NOMO-1 treated with DMSO at 0.1 percent for 48 hours (cell line): ENCODE data around the gene CCDC141.
"Not testable (repeated sequence)": the region's sequence is repeated elsewhere in the genome, so short reads cannot be mapped to it uniquely, and the experiment has no call there.

Experiments
- DNase-seq: peaks from one replicate; lab custom pipeline; 2025; ENCODE audit not compliant: unreplicated experiment; lab: John Stamatoyannopoulos, UW

Gene CCDC141

DNA sequence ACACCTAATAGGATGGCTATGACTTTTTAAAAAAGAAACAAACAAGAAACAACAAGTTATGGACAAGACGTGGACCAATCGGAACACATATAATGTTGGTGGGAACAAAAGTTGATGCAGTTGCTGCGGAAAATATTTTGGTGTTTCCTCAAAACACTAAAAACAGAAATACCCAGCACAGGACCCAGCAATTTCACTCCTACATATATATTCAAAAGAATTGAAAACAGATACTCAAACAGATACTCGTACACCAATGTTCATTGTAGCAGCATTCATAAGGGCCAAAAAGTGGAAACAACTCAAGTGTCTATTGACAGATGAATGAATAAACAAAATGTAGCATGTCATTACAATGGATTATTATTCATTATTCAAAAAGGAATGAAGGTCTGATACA lies 12.1 kb downstream of the CCDC141 start:
- no peak for DNase-seq

DNA sequence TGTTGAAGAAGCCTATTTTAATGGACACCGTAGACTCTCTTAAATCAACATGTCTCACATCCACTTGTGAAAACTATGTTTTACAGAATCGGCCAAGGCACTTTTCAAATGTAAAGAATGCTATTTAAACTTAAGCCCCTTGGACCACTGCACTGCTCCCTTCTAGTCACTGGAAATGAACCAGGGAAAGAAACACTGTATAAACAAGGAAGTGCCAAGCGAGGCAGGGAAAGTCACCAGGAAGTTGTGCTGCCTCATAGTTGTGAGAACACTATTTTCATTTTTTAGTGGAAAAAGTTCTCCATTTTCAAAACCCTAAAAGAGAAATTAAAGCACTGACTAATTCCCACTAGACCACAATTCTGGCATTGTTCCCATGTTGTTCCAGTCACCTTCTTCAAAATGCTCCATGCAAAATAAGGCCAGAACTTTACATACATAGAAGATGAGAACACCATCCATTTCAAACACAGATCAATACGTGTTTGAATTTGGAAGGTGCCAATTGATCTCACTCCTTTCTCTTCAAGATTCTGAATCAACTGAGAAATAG lies 13.5 kb downstream of the CCDC141 start:
- DNase-seq: no peak

DNA sequence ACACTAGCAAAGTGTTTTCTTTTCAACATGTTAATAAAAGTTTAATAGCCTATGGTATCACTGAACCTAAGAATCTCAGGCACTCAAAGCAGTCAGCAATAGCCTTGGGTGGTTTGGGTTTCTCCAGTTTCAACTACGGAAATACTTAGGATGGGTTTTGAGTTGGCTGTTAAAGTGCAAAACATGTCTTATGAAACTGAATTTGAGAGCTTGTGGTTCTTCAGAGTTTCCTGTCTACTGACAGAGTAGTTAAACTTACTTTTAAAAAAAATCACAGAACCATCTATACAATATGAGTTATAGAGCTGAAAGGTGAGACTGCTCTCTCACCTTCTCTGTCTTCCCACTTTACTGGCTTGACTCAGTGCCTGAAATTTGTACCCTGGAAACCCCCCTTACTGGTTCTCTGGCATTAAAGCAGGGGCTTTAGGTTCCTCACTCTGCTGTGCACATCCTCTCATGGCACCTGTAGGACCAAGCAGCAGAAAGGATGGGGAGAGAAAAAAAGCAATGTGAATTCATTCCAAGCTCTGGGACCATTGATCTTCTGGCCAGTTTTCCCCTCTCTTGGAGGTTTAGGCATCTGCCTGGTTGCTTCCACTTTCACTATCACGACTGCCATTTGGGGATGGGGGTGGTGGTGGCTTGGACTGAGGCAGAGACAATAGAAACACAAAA lies 18.1 kb downstream of the CCDC141 start:
- peak; percentile 65 for DNase-seq

DNA sequence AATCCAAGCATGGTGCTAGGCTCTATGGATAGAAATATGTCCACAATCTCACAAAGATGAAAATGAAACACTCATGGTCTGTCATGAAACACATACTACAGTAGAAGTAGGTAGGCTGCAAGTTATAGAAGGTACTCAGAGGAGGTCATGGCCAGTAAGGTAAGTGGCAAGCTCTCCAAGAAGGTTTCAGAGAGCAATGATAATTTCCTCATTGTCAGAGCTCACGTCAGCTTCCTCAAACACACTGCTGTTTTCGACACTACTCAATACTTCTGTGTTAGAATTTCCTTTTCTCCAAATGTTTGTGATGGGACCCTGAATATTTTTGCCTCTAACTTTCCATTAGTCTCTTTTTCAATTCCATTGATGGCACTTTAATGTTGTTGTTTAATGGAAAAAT lies 25.5 kb downstream of the CCDC141 start:
- DNase-seq: peak; percentile 57

DNA sequence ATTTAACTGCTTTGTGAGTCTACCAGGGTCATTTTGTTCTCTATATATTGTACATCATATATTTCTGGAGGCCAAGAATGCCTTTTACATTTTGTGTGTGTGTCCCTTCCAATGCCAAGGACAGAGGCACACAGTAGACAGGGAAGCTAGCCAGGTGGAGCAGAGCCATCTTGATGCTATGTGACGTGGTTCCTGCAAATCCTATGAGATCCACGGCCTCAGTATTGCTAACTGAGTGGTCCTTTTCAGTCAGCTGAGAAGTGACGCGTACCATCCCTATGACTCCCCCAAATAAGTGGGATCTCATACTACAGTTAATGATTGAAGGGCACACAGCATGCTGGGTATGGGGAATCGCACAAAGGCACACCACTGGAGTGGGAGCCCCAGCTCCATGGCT lies 27.3 kb downstream of the CCDC141 start:
- no peak for DNase-seq

DNA sequence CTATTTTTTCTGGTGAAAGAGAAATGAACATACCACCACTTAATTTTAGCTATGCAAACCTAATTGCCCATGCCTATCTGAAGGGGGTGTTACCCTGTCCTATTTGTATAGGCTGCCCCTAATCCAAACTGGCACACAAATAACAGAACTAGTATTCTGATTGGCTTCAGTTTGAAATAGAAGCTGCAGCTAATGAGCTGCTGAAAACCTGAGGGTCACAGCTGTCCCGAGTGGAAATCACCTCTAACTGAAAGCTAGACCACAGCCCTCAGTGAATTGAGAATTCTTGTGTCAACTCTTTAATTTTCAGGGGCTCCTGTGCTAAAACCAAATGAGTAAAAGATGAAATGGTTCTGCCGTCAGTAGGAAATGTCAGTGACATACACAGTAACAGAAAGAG lies 28.7 kb downstream of the CCDC141 start:
- no peak for DNase-seq

DNA sequence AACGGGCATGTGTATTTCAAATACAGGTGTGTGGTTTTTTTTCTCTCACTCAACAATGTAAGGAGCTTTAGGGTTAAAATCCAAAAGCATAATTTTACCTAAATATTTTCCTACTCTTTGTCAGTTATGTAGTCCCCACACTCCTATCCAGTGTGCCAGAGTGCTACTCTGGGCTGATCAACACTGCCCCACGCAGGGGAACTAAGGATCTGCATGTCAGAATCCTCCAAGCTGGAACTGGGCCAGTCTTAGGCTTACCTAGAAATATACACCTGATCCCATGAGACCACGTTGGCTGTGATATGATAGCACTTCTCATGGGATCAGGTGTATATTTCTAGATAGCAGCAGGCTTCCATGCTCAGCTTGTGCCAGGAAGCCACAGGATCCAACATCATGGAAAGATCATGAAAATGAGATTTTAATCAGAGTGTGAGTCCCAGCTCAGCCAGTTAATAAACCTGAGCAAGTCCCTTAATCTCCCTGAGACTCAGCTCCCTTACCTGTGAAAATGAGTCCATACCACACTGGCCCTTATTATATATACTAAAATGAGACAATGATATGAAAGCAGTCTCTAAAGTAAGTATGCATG lies 29.7 kb downstream of the CCDC141 start:
- DNase-seq: peak; percentile 7

DNA sequence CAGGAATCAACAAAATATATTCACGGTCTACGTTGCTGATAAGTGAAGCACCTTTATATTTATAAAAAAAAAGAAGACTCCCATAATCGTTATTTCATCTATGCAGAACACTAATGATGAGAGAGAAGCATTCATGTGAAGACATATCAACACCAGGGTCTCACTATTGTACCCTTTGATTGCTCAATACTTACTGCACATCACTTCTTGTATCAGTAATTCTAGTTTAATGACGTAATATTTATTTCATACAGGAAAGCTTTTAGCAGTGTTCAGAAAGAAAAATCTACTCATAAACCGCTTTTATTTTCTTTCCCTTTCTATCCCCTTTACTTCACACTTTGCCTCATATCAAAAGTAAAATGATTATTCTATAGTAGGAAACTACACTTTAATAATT lies 30.7 kb downstream of the CCDC141 start:
- DNase-seq: no peak

DNA sequence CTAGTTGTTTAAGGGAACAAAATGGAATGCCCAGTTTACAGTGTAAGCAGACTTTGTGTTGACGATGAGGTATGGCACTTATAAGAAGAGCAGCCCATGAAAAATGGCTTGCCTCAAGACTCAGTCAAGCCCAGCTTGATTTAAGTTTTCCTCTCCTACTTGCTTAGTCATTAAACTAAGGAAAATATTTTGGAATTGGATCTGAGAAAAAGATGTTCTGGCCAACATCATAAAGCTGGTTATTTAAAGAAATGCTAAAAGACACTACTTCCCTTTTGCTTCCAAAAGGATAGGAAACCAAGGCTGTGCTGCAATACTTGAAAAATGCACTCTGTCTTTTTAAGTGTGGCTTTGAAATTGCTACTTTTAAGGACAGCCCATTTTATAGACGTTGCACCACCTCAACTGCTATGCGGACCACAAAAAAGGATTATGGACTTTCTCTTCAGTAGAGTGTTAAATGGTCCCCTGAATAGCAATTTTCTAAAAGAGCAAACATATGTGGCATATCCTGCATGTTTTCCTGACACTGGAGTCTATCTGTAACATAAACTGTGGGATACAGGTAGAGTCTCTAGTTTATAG lies 32.1 kb downstream of the CCDC141 start:
- peak; percentile 80 for DNase-seq

DNA sequence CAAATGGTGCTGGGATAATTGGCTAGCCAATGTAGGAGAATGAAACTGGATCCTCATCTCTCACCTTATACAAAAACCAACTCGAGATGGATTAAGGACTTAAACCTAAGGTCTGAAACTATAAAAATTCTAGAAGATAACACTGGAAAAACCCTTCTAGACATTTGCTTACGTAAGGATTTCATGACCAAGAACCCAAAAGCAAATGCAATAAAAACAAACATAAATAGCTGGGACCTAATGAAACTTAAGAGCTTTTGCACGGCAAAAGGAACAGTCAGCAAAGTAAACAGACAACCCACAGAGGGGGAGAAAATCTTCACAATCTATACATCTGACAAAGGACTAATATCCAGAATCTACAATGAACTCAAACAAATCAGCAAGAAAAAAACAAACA lies 35.7 kb downstream of the CCDC141 start:
- not testable (repeated sequence) for DNase-seq

DNA sequence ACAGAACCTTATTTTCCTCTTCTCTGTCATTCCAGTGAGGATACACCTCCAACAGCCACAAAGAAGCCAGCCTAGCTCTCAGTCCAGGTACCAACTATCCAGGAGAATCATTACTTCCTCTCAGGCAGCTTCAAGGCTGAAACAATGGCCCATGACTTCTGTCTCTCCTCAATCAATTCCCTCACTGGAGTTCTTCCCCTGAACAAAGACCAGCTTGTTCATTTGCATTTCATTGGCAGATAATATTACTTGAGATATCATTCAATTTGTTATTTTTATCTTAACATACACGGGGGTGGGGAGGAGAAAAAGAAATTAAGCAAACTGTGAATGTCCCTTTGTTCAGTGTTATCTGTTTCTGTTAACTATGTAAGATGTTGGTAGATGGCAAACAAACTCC lies 44.0 kb downstream of the CCDC141 start:
- DNase-seq: no peak

DNA sequence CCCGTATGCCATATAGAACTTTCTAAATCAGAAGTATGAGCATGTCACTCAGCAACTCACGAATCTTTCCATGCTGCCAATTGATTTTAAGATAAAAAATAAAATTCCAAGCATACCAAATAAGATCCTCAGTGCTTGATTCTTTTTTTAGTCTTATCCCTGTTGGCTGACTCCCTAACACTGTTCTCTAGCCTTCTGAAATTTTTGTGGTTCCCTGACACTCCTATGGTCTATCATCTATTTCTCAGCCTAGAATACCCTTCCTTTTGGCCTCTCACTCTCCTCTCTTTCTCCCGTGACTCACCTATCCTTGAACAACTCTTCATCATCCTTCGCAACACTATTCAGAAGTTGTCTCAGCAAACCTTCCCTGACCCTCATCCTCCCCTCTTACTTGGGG lies 50.5 kb downstream of the CCDC141 start:
- no peak for DNase-seq

DNA sequence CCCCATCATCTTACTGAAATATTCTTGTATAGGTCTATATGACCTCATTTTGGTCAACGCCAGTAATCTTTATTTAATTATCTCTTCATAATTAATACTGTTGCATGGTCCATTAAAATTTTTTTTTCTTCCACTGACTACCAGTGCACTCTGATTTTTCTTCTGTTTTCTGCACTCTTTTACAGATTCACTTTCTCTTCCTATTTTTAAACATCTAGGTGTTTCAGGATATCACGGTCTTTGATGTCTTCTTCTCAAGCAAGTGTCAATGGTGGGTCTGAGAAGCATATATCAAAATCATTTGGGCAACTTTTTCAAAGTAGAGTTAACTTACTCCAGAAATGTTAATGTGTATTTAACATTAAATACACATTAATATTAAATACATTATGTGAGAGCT lies 51.4 kb downstream of the CCDC141 start:
- DNase-seq: no peak

DNA sequence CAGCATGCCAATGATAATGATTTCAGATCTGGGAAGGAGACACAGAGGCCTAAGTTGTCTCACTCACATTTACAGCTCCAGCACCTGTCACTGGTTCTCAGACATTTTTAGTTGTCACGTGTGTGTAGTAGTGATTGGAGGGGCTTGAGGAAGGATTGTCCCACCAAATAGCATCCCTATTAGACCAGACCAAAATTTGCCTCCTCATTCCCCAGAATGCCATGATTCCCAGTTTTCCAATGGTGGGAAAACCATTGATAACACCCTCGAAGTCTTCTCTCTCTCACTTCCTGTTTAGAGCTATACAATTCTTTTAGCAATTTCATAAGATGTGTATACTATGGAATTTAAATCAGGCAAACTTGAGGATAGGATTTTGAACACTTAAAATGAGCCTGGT lies 52.5 kb downstream of the CCDC141 start:
- no peak for DNase-seq

DNA sequence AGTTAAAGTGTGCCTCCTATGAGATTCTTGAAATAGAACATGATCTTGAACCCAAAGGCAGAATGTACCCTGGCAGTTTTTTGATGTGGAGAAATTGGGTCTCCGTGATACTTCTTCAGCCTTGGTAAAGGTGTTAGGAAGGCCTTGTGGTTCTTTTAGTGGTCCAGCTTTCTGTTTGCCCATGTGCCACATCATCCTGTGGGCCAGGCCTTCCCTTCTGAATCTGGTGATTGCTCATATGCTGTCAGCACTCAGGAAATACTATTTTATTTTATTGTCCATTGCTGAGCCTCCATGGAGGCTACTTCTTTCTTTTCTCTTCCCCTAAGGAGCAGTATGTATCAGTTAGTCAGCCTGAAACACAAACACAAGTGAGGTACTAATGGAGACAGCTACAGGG lies 52.9 kb downstream of the CCDC141 start:
- no peak for DNase-seq

DNA sequence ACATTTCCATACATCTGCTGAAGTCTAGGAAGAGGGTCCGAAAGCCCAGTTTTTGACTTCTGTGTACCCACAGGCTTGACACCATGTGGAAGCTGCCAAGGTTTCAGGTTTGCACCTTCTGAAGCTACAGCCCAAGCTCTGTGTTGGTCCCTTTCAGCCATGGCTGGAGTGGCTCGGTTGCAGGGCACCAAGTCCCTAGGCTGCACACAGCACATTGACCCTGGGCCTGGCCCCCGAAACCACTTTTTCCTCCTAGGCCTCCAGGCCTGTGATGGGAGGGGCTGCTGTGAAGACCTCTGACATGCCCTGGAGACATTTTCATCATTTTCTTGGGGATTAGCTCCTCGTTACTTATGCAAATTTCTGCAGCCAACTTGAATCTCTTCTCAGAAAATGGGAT lies 55.7 kb downstream of the CCDC141 start:
- no peak for DNase-seq

DNA sequence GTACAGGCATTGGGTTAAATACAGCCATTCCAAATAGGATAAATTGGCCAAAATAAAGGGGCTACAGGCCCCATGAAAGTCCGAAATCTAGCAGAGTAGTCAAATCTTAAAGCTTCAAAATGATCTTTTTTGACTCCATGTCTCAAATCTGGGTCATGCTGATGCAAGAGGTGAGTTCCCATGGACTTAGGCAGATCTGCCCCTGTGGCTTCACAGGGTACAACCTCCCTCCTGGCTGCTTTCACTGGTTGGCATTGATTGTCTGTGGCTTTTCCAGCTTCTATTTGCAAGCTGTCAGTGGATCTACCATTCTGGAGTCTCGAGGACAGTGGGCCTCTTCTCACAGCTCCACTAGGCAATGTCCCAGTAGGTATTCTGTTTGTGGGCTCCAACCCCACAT lies 56.1 kb downstream of the CCDC141 start:
- DNase-seq: no peak

DNA sequence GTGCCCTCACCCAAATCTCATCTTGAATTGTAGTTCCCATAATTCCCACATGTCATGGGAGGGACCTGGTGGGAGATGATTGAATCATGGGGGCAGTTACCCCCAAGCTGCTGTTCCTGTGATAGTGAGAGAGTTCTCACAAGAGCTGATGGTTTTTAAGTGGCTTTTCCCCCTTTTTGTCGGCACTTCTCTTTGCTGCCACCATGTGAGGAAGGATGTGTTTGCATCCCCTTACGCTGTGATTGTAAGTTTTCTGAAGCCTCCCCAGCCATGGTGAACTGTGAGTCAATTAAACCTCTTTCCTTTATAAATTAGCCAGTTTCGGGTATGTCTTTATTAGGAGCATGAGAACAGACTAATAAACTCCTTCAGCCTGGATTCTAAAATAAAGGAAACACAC lies 57.2 kb downstream of the CCDC141 start:
- not testable (repeated sequence) for DNase-seq

DNA sequence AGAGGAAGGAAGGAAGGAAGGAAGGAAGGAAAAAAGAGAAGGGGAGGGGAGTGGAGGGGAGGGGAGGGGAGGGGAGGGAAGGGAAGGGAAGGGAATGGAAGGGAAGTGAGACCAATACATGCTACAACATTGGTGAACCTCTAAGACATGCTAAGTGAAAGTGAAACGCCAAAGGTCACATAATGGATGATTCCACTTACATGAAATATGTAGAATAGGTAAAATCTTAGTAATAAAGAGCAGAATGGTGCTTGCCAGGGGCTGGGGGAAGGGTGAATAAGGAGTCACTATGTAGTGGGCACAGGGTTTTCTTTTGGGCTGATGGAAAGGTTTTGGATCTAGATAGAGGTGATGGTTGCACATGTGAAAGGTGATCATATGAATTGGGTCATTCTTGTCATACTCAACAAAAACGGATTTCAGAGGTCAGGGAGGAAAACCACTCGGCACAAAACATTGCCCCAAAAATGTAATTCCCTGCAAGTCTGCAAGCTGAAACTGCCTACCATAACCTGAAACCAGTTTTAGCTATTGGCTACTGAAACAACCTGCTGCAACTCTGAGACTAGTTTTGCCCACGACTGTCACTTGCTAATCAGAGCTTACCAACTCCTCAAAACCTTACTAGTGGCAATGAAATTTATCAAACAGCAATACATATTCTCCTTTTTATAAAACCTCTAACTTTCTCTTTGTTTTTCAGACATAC lies 59.2 kb downstream of the CCDC141 start:
- DNase-seq: peak; percentile 5

DNA sequence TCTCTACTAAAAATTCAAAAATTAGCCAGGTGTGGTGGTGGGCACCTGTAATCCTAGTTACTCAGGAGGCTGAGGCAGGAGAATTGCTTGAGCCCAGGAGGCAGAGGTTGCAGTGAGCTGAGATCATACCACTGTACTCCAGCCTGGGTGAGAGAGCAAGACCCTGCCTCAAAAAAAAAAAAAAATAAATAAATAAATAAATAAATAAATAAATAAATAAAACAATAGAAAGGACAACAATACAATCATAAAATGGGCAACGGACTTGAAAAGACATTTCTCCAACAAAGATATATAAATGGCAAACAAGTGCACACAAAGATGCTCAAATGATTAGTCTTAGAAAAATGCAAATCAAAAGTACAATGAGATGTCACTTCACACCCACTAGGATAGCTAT lies 60.5 kb downstream of the CCDC141 start:
- not testable (repeated sequence) for DNase-seq

DNA sequence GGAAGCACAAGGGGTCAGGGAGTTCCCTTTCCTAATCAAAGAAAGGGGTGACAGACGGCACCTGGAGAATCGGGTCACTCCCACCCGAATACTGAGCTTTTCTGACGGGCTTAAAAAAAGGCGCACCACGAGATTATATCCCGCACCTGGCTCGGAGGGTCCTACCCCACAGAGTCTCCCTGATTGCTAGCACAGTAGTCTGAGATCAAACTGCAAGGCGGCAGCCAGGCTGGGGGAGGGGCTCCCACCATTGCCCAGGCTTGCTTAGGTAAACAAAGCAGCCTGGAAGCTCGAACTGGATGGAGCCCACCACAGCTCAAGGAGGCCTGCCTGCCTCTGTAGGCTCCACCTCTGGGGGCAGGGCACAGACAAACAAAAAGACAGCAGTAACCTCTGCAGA lies 67.3 kb downstream of the CCDC141 start:
- not testable (repeated sequence) for DNase-seq

DNA sequence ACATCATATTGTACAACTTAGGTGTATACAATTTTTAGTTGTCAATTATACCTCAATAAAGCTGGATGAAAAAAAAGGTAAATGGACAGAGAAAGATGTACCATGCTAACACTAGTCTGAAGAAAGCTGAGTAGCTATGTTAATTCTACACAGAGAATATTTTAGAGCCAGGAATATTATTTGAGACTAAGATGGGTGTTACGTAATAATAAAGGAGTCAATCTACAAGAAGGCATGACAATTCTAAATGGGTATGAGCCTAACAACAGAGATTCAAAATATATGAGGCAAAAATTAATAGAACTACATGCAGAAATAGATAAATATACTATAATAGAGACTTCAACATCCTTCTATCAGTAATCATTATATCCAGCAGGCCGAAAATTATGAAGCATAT lies 69.1 kb downstream of the CCDC141 start:
- DNase-seq: no peak
